HG03354 (cell line): ENCODE results near the gene GABBR2.
"Not testable (repeated sequence)": the region's sequence is repeated elsewhere in the genome, so short reads cannot be mapped to it uniquely, and the experiment has no call there.

Experiments
- ATAC-seq: cut with Tn5 transposase; IDR thresholded peaks from one replicate; pipeline ENCODE4 v1.9.1; 2021; ENCODE audit warnings: mild to moderate bottlenecking; ENCODE audit not compliant: unreplicated experiment, poor library complexity, severe bottlenecking

GABBR2 gene

DNA sequence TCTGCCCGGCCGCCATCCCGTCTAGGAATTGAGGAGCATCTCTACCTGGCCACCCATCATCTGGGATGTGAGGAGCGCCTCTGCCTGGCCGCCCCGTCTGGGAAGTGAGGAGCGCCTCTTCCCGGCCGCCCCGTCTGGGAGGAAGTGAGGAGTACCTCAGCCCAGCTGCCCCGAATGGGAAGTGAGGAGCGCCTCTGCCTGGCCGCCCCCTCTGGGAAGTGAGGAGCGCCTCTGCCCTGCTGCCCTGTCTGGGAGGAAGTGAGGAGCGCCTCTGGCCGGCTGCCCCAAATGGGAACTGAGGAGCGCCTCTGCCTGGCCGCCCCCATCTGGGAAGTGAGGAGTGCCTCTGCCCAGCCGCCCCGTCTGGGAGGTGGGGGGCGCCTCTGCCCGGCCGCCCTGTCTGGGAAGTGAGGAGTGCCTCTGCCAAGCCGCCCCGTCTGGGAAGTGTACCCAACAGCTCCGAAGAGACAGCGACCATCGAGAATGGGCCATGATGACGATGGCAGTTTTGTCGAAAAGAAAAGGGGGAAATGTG, 244.5 kb downstream of the GABBR2 start:
- ATAC-seq, result not testable (repeated sequence)

DNA sequence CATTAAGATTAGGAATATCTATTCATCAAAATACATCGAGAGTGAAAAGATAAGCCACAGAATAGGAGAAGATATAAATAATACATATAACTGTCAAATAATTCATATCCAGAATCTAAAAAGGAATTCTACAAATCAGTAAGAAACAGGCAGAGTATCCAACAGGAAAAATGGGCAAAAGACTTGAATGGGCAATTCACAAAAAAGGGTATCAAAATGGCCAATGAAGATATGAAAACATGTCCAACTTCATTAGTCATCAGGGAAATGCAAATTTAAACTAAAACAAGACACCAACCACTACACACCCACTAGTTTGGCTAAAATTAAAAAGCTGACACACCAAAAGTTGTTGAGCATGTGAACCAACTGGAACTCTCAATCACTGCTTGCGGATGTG, 246.4 kb downstream of the GABBR2 start:
- no peak for ATAC-seq

DNA sequence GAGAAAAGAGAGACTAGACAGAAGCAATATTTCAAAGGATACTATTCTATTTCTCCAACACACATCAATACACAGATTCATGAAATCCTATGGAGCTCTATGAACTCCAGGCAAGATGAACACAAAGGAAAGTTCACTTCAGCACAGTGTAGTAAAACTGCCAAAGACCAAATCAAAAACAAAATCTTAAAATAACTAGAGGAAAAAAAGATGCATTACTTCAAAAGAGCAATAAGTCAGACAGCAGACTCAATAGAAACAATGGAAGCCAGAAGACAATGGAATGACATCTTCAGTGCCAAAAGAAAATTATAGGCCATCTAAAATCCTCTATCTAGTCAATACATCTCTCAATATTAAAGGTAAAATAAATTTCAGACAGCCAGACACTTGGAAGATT, 248.0 kb downstream of the GABBR2 start:
- no peak for ATAC-seq

DNA sequence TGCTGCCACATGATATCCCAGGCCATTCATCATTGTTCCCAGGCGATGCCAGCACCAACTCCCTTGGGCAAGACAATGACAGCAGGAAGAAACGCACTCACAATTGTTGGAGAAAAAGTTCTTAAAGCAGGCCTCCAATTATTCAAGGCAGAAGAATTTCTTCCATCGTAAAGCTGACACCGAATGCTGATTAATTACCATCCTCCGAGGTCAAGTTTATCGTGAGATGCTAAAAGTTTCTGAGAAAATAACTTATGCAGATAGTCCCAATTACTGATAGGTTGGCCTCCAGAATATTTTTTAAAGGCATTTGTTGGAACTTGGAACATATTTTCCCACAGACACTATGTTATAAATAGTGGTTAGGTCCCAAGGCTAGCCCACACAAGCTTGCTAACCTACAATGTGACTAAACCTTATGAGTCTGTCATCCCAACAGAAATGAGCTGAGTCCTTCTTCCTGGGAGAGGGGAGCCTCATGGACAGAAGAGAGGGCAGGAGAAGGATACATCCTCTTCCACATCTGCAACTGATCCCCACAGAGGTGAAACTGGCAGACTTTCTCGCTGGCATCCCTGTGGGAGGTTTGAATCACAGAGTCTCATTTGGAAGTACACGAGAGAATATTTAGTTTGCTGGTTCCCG, 250.9 kb downstream of the GABBR2 start:
- no peak for ATAC-seq

DNA sequence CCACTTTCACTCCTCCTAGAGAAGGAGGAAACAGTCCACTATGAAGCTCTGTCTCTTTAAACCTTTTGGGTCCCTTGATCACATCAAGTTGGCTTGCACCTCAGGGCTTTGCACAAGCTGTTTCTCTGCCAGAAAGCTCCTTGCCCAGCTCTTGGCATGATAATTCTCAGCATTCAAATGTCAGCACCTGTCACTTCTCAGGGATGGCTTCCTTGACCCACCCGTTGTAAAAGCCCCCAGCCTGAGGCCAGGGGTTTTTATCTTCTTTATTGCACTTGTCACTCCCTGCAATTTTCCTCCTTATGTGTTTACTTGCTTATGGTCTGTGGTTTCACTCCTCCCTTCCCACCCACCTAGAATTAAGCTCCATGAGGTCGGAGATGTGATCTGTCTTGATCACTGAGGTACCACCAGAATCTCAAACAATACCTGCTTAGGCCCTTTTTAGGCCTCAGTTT, 252.6 kb downstream of the GABBR2 start:
- ATAC-seq, result no peak

DNA sequence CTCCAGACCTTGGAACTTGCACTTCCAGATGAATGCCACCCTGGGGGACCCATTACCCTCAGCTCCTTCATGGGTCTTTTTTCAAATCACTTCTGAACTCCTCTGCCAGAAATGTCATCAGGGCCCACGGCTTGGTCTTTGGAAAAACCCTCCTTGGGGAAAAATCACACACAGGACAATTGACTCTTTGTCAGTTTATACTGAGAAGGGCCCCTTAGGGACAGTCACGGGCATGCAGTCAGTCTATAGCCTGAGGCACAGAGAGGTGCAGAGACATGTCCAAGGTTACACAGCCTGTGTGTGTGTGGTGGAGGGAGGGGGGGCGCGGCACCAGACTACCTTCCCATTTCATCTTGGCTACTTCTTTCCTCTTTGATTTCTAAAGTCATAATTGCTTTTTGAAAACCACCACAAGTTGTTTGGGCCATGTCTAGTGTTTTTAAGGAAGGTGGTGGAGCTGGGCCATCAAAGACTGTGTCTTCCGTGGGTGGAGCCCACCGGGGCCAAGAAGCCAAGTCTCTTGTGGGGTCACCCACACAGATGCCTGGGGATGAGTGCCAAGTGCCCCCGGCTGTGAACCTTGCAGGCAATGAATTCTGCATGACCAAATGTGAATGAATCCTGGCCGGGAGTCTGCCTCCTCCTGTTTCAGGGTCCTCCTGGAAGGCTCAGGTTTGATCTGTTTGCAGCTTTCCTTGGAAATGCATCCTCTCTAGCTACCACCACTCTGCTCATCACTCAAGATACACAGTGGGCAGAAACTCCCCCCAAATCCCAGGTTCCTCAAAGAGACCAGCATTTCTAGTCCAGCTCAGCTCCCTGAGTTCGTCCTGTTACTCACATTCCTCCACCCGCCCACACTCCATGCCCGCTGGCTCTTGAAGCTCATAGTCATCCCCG, 253.2 kb downstream of the GABBR2 start:
- no peak for ATAC-seq

DNA sequence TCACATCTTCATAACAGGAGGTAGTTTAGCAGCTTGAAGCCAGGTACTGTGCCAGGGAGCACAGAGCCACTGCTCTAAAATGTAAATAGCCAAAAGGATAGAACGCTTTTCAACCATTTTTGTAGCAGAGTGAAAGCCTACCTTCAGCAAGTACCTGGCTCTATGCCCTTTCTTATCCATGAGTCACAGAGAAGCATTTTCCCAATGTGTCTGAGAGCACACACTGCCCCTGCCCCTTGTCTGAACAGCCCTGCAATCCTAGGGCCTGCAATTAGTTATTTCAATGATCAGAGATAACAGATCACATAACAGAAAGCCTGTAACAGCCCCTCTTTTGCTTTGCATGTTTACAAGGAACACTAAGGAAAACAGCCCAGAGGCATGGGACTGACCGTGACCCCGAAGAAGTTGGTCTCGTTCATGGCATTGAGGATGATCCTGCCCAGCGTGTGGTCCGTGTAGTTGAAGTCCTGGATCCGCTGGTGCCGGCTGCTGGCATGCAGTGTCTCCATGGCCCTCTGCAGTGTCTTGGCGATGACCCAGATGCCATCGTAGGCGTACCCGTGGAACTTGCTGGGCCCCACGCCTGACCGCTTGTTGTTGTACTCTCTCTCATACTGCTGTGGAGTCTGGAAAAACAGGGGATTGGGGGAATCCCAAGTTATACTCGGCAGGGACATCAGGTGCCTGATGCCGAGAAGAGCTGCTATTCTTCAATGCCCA, 255.0 kb downstream of the GABBR2 start:
- ATAC-seq, result no peak

DNA sequence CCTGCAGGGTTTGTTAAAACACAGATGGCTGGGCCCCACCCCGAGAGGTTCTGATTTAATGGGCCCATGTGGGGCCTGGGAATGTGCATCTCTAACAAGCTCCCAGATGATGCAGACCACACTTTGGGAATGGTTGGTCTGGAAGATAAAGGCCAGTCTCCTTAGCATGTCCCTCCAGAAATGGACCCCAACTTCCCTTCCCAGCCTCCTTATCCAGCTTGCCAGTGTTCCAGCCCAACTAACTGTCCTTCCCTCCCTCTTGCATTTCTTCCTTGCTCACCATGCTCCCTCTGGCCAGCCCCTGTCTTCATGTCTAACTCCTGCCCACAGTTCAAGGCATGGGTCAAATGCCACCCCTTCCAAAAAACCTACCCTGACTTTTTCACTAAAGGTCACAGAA, 257.2 kb downstream of the GABBR2 start:
- no peak for ATAC-seq

DNA sequence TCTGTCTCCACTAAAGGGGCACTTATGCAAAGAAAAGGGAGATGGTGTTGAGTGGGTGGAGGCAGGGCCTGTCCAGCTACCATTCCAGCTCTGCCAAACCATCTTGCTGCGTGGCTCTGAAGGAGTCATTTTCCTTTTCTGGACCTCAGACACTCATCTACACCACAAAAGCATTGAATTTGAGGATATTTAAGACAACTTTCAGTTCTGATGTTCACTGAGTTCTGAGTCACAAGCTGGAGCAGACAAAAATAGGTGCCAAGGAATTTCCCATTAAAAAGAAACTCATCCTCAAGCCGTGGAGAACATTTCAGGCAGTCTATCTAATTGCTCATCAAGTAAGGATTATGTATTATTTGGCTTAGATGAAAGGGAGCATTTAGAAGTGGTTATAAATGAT, 258.2 kb downstream of the GABBR2 start:
- ATAC-seq, result no peak

DNA sequence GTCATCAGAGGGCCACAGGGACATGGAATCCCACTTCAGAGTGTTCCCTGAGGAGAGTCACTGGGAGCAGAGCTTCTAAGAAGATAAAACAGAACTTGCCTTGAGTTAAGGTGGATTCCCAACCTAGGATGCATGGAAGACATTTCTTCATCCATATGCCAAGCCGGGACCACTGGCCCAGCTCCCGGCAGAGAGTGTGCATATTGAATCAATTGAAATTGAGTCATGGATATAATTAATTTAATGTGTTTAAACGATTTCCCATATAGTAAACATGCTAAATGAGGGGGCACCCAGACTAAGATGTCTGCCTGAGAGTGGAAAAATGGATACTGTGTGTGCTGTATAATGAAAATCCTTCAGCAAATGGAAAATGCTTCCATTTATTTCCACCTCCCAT, 258.9 kb downstream of the GABBR2 start:
- no peak for ATAC-seq

DNA sequence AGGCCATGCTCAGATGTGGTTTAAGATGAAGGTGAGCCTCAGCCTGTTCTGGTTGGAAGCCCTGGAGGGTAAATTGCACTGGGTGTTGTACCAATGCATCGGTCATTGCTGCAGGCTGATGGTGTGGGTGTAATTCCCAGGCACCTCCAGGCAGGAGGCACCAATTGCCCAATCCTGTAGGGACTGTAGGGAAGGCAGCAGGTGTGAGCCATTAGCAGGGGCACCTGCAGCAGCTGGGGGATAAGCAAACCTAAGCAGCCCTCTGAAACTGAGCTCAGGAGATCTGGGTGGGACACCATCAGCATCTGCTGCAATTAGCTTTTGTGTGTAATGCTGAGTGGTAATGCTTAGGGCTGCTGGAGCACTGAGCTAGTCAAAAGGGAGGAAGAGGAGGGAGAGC, 263.2 kb downstream of the GABBR2 start:
- ATAC-seq, result no peak

DNA sequence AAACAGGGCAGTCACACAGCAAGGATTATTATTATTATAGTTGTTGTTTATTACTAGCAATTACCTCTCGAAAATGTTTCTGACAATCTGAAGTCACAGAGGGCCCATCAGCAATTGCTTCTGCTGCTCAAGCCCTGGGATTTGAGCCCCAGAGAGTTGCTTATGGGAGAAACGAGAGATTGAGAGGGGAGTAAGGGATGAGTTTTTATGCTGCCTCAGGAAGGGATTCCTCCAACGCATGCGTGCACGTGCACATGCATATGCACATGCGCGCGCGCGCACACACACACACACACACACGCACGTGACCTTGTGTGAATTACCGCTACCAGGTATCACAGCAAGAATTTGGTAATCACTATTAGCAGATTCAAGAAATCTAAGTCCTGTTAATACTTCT, 264.1 kb downstream of the GABBR2 start:
- no peak for ATAC-seq

DNA sequence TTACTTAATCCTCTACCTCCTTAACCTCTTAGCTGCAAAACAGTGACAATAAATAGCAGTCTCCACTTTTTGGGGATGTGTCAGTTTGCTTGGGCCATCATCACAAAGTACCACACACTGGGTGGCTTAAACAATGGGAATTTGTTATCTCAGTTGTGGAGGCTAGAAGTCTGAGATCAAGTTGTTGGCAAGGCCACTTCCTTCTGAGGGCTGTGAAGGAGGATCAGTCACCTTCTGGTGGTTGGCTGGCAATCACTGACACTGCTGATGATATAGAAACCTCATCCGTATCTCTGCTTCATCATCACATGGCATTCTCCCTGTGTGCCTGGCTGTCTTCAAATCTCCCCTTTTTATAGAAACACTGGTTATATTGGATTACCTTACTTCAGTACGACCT, 266.2 kb downstream of the GABBR2 start:
- ATAC-seq, result no peak

DNA sequence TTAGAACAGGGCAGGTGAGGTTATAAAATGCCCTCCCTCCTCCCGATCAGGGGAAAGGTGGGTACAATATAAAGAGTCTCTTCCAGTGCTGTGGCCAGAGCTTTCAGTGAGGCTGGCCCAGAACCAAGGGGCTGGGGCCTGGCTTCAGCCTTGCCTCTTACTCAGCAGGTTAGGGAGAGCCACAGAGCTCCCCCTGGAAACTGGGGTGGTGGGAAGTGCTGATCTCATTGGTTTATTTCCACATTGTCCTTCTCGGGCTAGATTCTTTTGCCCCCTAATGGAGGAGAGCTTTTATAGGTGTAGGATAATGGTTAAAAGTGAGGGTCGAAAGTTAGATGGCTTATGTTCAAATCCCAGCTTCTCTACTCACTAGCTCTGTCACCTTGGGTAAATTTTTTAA, 266.6 kb downstream of the GABBR2 start:
- no peak for ATAC-seq

DNA sequence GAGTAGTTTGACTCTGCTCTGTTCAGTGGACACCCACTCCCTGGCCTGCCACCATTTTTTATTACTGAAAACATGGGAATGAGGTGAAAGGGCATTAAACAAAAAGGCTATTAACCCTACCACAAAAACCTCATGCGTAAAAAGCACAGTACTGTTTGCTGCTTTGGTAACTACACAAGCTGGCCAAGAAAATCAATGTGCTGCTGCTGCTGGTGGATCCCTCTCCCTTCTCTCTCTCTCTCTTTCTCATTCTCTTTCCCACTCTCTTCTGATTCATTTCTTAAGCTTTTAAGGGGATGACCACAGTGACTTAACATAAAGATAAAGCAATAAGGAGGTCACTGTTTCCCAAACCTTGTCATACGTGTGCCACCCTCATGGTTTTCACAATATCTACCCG, 270.1 kb downstream of the GABBR2 start:
- ATAC-seq, result no peak

DNA sequence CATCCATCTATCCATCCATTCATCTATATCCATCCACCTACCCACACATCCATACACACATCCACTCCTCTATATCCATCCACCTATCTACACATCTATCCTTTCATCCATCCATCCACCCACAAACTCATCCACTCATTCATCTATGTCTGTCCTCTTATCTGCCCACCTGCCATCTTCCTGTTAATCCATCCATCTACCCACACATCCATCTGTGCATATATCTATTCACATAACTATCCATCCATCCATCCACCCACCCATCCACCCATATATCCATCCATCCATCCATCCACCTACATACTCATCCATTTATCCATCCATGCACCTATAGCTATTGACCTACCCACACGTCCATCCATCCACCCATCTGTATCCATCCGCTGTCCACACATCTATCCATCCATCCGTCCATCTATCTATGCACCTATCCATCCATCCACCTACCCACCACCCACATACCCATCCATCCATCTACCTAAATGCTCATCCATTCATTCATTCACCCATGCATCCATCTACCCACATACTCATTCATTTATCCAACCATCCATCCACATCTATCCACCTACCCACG, 271.2 kb downstream of the GABBR2 start:
- ATAC-seq, result no peak

DNA sequence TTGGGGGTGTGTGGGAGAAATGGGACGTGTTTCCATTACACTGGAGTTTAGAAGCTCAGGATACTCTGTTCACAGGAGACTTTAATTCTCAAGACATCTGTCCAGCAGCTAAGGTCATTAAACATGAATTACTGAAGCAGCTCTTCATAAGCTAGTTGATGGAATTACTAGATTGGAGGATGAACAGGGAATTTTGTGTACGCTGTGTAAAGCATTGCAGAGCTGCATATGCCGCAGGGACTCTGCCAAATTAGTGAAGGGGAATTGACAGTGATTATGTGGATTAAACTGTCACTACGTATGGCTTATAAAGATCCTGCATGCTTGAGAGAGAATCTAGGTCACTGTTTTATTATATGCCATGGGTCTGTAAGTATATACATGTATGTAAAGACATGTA, 275.8 kb downstream of the GABBR2 start:
- no peak for ATAC-seq

DNA sequence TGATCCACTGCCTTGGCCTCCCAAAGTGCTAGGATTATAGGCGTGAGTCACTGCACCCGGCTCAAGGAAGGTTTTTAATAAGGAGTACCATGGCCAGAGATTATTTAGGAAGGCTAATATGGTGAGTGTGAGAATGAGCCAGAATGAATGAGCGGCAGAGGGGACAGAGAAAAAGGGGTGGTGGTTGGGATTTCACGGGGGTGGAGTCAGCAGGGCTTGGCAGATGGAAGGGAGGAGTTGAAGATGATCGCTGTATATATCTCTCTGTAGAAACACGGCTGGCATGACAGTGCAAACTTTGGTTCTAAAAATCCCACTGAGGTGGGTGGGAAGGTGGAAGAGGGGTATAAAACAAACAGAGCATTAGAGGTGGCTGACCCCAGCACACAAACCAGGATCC, 276.6 kb downstream of the GABBR2 start:
- no peak for ATAC-seq

DNA sequence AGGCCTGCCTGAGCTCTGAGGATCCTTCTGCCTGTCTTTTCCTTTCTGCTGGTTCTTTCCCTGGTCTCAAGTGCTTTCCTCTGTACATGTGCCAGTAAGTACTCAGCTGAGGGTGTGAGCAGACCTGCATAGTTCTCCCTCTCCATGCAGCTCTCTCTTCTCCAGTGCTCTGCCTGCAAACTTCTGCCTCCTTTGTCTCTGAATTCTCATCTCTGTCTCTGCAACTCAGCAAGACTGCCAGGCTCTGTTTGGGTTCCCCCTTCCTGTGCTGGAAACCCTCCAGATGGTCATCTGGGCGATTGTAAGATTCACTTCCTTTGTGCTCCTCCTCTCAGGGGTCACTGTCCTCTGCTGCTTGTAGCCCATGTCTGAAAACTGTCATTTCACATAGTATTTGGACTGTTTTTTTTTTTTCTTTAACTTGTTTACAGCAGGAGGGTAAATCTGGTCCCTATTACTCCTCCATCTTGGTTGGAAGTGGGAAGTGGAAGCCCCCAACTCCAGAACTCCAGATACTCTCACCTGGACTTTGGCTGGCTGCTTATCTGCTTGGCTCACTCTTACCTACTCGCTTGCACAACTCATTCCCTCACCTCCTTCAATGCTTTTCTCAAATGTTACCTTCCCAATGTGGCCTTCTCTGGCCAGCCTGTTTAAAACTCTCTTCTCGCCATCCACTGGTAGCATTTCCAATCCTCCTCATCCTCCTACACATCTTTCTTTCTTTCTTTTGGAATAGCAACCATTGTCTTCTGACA, 278.0 kb downstream of the GABBR2 start:
- no peak for ATAC-seq
